Posterior vena cava (tissue), 2 donors: ENCODE data around the gene KIF18B. TPM values are rescaled to one million over a fixed set of nuclear protein-coding genes. Genes with fewer than 3 reads are reported as not detected.

Experiments used
- DNase-seq: peaks from one replicate; pipeline ENCODE4 v3.0.0-alpha.2; 2020; ENCODE audit warnings: low spot score
- intact Hi-C, 2 donors: fragments of 100-400 bp; cut with DNase I; formaldehyde crosslinking; loops; one replicate each; pipeline versions ENCODE4 v1.14.1 to v1.14.2; 2022 to 2023
- long read RNA-seq, 2 donors: library from polyadenylated mRNA; unstranded; transcript quantifications; one replicate each; pipeline ENCODE4 v2.0.0, GENCODE V29; 2020 to 2021
- total RNA-seq, 2 donors: library from RNA; stranded (reverse); fragmentation: NEBNext Ultra II Directional; extraction: Animal tissue kit (Norgen Biotek cat#: 25700); gene quantifications; one replicate each; pipeline ENCODE4 v1.2.1, GENCODE V29; 2021
- donor health status: DM: yes; HTN: yes; CAD: no.
- donor health status: DM: yes; HTN: yes; CAD: no.

Gene KIF18B
- total RNA-seq: under 1 TPM; 0.10 to 0.65 TPM
- long read RNA-seq, donor 1: 0 reads
- long read RNA-seq, donor 2: 0 reads

DNA sequence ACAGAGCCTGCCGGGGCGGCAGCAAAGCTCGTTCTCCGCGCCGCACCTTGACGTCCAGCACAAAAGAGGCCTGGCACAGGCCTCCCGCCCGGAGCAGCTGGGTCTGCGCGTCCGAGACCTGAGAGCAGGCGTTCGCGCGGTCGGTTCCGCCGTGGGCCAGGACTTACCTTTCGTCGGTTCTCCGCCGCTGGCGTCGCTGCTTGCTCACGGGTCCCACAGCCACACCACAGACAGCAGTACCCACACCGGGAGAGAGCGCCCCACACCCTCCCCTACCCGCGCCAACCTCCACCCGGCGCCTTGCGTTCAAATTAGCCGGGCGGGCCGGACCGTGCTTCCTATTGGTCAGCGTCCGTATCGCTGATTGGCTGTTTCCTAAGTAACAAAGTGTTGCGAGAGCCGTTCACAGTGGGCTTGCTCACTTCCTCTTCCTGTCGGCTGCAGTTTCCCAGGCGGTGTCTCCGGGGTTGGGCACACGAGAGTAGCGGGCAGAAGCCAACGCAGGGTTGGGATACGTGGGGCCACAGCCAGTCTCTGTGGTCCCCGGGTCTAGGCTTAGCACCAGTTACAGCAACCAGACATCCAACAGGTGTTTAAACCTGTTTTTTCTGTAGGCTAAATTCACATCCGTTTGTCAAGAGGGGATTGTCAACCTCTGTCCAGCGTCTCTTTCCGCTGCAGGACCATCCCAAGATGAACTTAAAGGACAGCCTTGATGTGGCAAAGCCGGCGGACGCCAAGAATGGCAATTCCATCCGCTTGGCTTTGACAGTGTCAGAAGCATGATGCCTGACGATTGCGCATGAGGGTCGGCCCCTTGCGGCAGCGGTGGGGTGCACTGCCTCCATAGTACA, at the start of gene KIF18B:
TSS of gene KIF18B (minus strand) at position 313 of the 854 bp plus-strand sequence. CDS start 11,429 bp downstream, outside the sequence.
- intact Hi-C loops: no loop called here

GRCh38 chr17:44996304-44996703, 48.7 kb upstream of the KIF18B start:
- intact Hi-C loops: no loop called here
- no peak for DNase-seq

More for the DNA sequence above, at the start of gene KIF18B:
- peak; percentile 96 for DNase-seq

- intact Hi-C loops: no loop called here
- no peak for DNase-seq
Observed at GRCh38 chr17:44995436-44996001, 47.9 kb upstream of the KIF18B start.

DNA sequence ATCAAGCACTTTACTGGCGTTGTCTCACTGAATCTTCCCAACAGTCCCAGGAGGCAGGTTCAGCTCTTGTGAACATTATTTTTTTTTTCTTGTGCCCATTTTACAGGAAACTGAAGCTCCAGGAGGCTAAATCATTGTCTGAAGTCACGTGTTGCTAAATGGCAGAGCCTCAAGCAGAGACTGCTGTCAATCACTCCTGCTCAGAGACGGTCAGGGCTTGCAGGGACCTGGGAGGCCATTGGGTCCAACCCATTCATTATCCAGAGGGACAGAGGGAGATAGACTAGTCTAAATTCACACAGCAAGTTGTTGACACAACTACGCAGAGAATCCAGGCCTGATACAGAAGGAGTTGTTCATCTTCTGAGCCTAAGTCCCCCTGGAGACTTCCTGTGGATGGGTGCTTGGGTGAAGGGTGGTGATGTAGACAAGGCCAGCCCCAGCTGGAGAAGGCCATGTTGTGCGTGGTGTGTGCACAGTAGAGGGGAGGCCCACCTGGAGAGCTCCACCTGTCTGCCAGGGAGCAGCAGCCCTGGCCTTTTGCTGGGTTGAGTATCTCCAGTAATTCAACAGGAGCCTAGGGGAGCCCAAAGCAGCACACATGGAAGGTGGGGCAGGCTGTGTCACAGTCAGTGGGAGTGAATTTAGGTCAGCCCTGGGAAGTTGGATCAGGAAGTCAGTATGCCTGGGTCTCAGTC, 44.8 kb upstream of the KIF18B start:
- intact Hi-C loops: no loop called here
- no peak for DNase-seq

- intact Hi-C loops: no loop called here
- DNase-seq: no peak
Observed at GRCh38 chr17:44990994-44991393, 43.4 kb upstream of the KIF18B start.

DNA sequence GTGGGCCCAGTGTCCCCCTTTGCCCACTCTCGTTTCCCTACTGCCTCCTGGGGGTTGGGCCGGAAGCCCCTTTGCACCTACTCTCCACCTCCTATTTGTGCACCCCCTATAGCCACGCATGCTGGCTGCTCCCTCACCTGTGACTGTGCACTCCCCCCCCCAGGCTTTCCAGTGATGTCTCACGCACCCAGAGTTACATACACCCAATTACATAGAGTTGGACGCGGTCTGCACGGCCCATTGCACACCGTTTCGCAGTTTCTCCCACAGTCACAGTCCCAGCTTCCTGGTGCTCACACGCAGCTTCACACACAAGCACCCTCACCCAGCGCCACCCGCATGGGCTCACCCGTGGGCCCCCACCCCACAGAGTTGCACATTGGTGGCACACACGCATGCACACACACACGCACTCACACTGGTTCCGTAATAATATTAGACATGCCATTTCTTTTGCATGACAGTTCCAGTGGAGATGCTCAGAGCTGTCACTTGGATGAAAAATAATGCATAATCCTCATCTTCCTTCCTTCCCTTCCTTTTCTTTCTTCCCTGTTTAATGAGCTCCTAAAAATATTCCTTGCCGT, 42.1 kb upstream of the KIF18B start:
- intact Hi-C loops: no loop called here
- DNase-seq: no peak

DNA sequence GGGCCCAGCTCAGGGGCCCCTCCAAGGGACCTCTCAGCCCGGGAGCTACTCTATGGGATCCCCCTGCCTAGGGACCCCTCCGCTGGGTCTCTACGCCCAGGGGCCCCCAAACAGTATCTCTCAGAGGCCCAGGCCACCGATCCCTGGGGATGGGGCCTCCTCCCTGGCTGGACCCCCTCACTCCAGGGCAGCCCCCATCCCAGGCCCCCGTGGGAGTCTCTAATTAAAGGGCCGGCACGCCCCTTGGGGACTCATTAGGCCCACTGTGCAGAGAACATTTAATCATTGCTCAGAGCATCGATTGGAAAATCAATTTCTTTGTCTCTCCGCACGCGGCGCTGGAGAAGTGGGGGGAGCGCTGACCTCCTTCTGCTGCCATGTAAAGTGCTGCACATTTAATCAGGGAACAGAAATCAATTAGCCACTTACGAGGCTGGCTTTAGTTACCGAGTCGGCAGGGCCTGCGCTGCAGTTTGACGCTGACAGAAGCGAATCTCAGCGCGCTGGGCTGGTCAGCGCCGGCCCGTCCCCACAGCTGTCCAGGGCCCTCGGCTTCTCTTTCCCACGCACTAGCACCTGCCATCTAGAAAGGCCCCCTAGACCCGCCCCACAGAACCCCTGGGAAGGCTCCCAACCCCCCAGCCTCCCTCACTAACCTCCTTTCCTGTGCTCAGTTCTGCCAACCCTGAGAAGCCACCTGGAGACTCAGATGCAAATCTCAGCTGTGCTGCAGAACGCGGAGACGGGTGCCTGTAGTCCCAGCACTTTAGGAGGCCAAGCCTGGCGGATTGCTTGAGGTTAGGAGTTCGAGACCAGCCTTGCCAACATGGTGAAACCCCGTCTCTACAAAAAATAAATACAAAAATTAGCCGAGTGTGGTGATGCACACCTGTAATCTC, 40.7 kb upstream of the KIF18B start:
- intact Hi-C loops: no loop called here
- DNase-seq: no peak

- no peak for DNase-seq
- intact Hi-C loops: no loop called here
Observed at GRCh38 chr17:44983563-44983962, 36.0 kb upstream of the KIF18B start.

DNA sequence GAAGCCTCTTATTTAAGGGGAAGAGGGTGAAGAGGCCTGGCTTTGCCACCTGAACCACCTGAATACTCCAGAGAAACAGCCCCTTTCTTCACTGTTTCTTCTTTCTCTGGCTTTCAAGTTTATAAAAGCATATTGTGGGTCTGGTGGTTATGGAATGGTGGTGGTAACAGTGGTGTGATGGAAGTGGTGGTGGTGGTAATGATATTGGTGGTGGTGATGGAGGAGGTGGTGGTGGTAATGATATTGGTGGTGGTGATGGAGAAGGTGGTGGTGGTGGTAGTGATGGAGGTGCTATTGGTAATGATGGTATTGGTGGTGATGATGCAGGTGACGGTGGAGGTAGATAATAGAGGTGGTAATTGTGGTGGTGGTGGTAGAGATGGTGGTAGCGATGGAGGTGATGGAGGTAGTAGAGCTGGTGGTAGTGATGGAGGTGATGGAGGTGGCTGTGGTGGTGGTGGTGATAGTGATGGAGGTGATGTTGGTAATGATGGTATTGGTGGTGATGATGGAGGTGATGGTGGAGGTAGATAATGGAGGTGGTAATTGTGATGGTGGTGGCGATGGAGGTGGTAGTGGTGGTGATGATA, 34.6 kb upstream of the KIF18B start:
- no peak for DNase-seq
- intact Hi-C loops: no loop called here

- intact Hi-C loops: no loop called here
- no peak for DNase-seq
Observed at GRCh38 chr17:44981221-44981968, 33.8 kb upstream of the KIF18B start.

DNA sequence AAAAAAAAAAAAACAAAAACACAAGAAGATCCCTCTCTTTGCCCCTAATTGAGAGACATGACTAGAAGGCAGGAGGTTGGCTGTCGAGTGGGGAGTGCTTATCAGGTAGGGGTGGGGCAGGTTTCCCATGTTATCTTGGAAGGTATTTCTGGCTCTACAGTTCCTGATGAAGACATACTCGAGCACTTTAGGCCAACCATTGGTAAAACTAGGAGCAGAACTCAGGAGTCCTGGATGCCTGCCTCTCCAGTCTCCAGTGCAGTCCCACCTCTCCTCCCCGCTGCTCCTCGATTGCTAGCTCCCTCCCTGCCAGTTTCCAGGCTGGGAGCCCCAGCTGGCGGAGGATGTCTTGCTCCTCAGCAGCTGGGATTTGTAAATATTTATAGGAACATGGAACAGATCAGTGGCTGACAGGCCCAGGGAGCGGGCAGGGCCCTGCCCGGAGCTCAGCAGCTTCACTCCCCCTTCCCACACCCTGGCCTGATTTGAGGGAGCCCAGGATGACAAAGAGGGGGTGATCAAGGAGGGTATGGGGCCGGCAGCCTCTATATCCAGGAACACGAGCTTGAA, 31.9 kb upstream of the KIF18B start:
- intact Hi-C loops: no loop called here
- no peak for DNase-seq

GRCh38 chr17:44978807-44979206, 31.2 kb upstream of the KIF18B start:
- intact Hi-C loops: no loop called here

DNA sequence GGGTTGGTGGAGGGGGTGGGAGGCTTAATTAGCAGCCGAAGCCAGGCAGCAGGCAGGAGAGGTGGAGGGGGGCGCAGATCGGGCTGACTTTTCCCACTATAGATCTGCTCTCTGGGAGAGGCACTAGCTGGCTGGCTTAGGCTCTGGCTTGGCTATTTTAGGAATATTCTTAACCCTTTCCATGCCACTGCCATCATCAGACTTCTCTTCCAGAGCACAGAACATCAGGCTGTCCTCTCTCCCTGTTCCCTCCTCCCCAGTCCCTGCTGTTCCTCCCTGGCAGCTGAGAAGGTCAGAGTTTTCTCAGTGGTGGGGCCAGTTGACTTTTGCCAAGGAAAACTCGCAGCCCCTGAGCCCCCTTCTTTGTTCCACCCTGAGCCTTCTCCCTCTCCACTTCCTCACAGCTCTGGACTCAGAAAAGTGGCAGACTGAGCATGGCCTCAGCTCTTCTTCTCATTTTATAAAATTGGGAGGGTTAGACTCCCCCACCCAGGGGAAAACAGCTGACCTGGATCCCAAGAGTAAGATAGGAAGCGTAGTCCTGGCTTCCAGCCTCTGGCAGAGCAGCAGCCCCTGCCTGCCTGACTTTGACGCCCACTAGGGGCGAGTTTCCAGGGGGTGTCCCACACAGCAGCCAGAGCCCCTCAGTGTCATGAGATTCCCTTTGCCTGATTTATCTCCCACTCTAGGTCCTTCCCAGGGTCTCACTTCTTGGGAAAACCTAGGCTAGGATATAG, 30.4 kb upstream of the KIF18B start:
- intact Hi-C loops: no loop called here
- no peak for DNase-seq

More at GRCh38 chr17:44978807-44979206, 31.2 kb upstream of the KIF18B start:
- no peak for DNase-seq

- intact Hi-C loops: no loop called here
- DNase-seq: no peak
Observed at GRCh38 chr17:44977065-44977464, 29.5 kb upstream of the KIF18B start.

DNA sequence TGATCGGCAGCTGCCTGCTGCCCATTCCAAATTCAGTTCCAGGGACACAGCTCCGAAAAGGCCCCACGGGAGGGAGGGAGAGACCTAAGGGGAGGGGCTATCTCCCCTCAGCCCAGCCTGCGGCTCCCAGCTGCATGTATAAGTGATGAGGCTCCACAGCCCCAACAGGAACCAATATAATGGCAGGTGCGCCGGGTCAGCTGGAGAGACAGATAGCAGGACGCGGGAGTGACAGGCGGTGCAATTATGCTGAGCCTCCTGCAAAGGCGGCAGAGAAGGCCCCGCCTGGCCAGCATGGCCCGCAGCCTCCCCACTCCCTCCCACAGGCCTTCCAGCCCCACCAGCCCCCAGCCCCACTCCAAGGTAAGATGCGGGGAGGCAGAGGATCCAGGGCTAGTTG, 28.6 kb upstream of the KIF18B start:
- DNase-seq: no peak
- intact Hi-C loops: no loop called here

- intact Hi-C loops: no loop called here
- no peak for DNase-seq
Observed at GRCh38 chr17:44972953-44973352, 25.4 kb upstream of the KIF18B start.
